ENCODE results near the gene CAPN7.

GRCh38 chr3:15287565-15288330 lies 81.7 kb downstream of the CAPN7 start:
- TF ChIP-seq POLR2A (IDR thresholded peaks at IDR 0.05) (peak in 1 of 2 donors; percentile 27), CTCF (IDR thresholded peaks at IDR 0.05) (no peak), EP300 (IDR thresholded peaks at IDR 0.05) (peak; percentile 74 to 93 (median 91))

Data from sigmoid colon (tissue), 4 donors.